Measurements from ENCODE around the gene PRKD2. TPM values are rescaled to one million over a fixed set of nuclear protein-coding genes. Genes with fewer than 3 reads are reported as not detected.
A peak's percentile ranks its signal among the peaks of the same experiment; 100 is the strongest.

Gene PRKD2
- total and polyA plus RNA-seq, 2 experiments from 2014 or later = 11.9 to 14.2 TPM

DNA sequence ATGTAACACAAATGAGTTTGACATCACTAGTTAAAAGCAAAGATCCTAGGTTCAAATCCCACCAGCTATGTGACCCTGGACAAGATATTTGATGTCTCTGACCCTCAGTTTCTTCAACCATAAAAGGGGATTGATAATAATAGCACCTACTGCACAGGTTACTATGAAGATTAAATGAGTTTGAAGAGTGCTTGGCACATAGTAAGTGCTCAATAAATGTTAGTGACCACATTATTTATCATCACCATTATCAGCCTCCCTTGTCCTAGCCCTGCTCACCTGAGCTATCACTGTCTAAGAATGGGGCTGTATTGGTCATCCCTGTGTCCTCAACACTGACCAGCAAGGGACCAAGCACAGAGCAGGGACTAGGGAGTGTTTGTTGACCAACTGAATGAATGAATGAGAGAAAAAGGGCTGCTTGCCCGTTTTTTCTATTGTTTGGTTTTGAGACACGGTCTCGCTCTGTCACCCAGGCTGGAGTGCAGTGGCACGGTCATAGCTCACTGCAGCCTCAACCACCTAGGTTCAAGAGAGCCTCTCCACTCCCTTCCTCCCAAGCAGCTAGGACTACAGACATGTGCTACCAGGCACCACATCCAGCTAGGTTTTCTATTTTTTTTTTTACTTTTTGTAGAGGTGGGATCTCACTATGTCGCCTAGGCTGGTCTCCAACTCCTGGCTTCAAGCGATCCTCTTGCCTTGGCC, 29.3 kb downstream of the PRKD2 start:
- H3K9me2 ChIP-seq (ENCODE audit: insufficient read depth) = no peaks in the 10 kb centered on the region
- TF ChIP-seq EZH2phosphoT487 (IDR thresholded peaks at IDR 0.05; ENCODE audit: insufficient read depth, low read depth) (no peak), EZH2 (IDR thresholded peaks at IDR 0.05; ENCODE audit: insufficient read depth, poor library complexity, severe bottlenecking) (no peak)
- no peak for DNase-seq
- H3K36me3 ChIP-seq (ENCODE audit: low read depth) = peaks cover 35% of the 10 kb centered on the region
- H3K79me2 ChIP-seq (ENCODE audit: insufficient read depth) = no peaks in the 10 kb centered on the region
- no peak overlapping the region for H3K4me3 ChIP-seq
- no peak overlapping the region for H3K4me2 ChIP-seq (ENCODE audit: unreplicated experiment)
- no peak overlapping the region for H3K27ac ChIP-seq
- no peaks in the 10 kb centered on the region for H3K27me3 ChIP-seq (replicated peaks; ENCODE audit: insufficient read depth)
- H2AFZ ChIP-seq = no peak overlapping the region
- no peaks in the 10 kb centered on the region for H3K4me1 ChIP-seq (ENCODE audit: insufficient read depth)
- 86% methylated on average over 6 of the region's 6 CpGs for WGBS, 2 experiments (ENCODE audit: low coverage in 1 of 2, low lambda C conversion rate in 2 of 2, missing lambda C conversion rate in 2 of 2)
- H4K20me1 ChIP-seq (ENCODE audit: insufficient read depth) = no peaks in the 10 kb centered on the region
- H3K9ac ChIP-seq = no peak overlapping the region
- in situ Hi-C loops (cut with MboI) = no loop called here
- H3F3A ChIP-seq (ENCODE audit: insufficient read depth) = no peaks in the 10 kb centered on the region
- H3K9me3 ChIP-seq (ENCODE audit: low read depth) = no peaks in the 10 kb centered on the region

DNA sequence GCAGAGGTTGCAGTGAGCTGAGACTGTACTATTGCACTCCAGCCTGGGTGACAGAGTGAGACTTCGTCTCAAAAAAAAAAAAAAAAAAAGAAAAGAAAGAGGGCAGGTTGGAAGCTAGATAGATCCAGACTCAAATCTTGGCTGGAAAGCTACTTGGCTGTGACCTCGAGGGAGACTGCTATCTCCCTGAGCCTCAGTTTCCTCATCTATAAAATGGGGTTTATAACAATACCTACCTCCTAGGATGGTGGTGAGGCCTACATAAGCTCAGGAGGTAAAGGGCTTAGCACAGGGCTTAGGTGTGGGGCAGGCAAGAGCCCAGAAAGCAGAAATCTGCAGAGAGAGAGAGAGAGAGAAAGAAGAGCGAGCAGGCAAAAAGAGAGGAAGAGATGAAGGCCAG, 31.7 kb downstream of the PRKD2 start:
- H3K4me1 ChIP-seq (ENCODE audit: insufficient read depth) = no peaks in the 10 kb centered on the region
- H3K79me2 ChIP-seq (ENCODE audit: insufficient read depth) = no peaks in the 10 kb centered on the region
- no peak overlapping the region for H3K9ac ChIP-seq
- no peak overlapping the region for H3K4me3 ChIP-seq
- H3K9me2 ChIP-seq (ENCODE audit: insufficient read depth) = no peaks in the 10 kb centered on the region
- WGBS, 2 experiments (ENCODE audit: low coverage in 1 of 2, low lambda C conversion rate in 2 of 2, missing lambda C conversion rate in 2 of 2) = 62 to 90% methylated on average over 2 to 3 of the region's 3 CpGs
- H3K4me2 ChIP-seq (ENCODE audit: unreplicated experiment) = no peak overlapping the region
- H3K36me3 ChIP-seq (ENCODE audit: low read depth) = peaks cover 22% of the 10 kb centered on the region
- H3K9me3 ChIP-seq (ENCODE audit: low read depth) = no peaks in the 10 kb centered on the region
- H2AFZ ChIP-seq = no peak overlapping the region
- no peak overlapping the region for H3K27ac ChIP-seq
- no peak for TF ChIP-seq EZH2phosphoT487 (IDR thresholded peaks at IDR 0.05; ENCODE audit: insufficient read depth, low read depth)
- TF ChIP-seq EZH2 (IDR thresholded peaks at IDR 0.05; ENCODE audit: insufficient read depth, poor library complexity, severe bottlenecking) = no peak
- H3F3A ChIP-seq (ENCODE audit: insufficient read depth) = no peaks in the 10 kb centered on the region
- in situ Hi-C loops (cut with MboI) = no loop called here
- no peaks in the 10 kb centered on the region for H3K27me3 ChIP-seq (replicated peaks; ENCODE audit: insufficient read depth)
- DNase-seq = no peak
- no peaks in the 10 kb centered on the region for H4K20me1 ChIP-seq (ENCODE audit: insufficient read depth)

DNA sequence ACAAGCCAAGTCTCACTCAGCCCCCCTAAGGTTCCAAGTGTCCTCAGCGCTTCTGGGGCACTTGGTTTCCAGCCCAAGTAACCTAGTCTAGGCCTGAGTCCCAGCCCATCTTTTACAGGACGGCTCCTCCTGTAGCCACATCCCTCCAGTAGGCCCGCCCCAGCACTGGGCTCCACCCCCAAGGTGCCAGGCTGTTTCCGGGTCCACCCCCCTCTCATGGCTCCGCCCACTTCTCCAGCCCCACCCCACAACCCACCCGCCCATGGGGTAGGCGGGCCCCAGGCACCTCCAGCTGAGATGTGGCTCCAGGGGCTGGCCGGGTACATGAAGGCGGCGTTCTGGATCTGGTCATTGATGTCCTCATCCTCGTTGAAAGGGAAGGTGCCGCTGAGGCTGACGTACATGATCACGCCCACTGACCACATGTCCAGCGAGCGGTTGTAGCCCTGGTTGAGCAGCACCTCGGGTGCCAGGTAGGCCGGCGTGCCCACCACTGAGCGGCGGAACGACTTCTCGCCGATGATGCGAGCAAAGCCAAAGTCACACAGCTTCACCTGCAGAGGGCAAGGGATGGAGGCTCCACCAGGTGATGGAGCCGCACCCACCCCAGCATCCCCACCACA, 38.7 kb downstream of the PRKD2 start:
- H3K9me2 ChIP-seq (ENCODE audit: insufficient read depth) = no peaks in the 10 kb centered on the region
- no peaks in the 10 kb centered on the region for H3K4me1 ChIP-seq (ENCODE audit: insufficient read depth)
- no peak overlapping the region for H3K27ac ChIP-seq
- H3K4me2 ChIP-seq (ENCODE audit: unreplicated experiment) = no peak overlapping the region
- H3K9ac ChIP-seq = no peak overlapping the region
- H3K9me3 ChIP-seq (ENCODE audit: low read depth) = no peaks in the 10 kb centered on the region
- TF ChIP-seq EZH2phosphoT487 (IDR thresholded peaks at IDR 0.05; ENCODE audit: insufficient read depth, low read depth) = no peak
- TF ChIP-seq EZH2 (IDR thresholded peaks at IDR 0.05; ENCODE audit: insufficient read depth, poor library complexity, severe bottlenecking) = no peak
- no peaks in the 10 kb centered on the region for H3K36me3 ChIP-seq (ENCODE audit: low read depth)
- H4K20me1 ChIP-seq (ENCODE audit: insufficient read depth) = no peaks in the 10 kb centered on the region
- no peaks in the 10 kb centered on the region for H3F3A ChIP-seq (ENCODE audit: insufficient read depth)
- WGBS, 2 experiments (ENCODE audit: low coverage in 1 of 2, low lambda C conversion rate in 2 of 2, missing lambda C conversion rate in 2 of 2) = 87 to 94% methylated on average over 21 to 26 of the region's 26 CpGs
- H3K4me3 ChIP-seq = no peak overlapping the region
- DNase-seq = peak; percentile 33
- H3K79me2 ChIP-seq (ENCODE audit: insufficient read depth) = no peaks in the 10 kb centered on the region
- H2AFZ ChIP-seq = no peak overlapping the region
- H3K27me3 ChIP-seq (replicated peaks; ENCODE audit: insufficient read depth) = no peaks in the 10 kb centered on the region
- in situ Hi-C loops (cut with MboI) = no loop called here

DNA sequence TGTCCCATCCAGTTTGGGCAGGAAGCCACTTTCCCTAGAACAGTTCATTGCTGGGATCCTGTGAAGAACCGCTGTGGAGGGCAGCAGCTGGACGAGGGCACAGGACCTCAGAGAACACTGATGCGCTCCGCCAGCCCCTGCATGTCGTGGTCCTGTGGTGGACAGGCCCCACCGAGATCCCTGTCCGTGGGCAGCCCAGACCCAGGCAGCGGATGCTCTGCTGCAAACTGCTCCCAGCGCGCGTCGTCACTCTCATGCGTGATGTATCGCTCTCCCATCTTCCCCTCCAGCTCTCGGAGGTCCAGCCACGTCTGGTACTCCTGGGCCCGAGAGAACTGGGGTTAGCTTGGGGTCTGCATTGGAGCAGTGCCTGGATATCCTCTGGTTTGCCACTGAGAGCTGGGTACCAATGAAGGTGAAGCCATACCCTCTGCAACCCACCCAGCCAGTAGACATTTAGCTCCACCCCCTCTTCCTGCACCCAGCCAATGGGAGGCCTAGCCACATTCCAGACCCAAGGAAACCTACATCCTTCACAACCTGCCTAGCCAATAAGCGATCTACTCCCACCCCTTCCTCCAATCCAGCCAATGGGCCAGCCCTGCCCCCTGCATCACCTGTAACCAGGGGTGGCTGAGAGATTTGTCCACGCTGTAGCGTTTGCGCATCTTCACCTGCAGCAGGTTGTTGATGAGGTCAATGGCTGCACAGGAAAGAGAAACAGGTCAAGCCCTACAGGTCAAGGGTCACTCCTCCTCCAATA, 42.3 kb downstream of the PRKD2 start:
- Histone ChIP-seq H3K27me3 (replicated peaks; ENCODE audit: insufficient read depth) (no peaks in the 10 kb centered on the region), H3K9me2 (ENCODE audit: insufficient read depth) (no peaks in the 10 kb centered on the region), H2AFZ (no peak overlapping the region), H3K9ac (no peak overlapping the region), H3F3A (ENCODE audit: insufficient read depth) (peaks cover 16% of the 10 kb centered on the region), H3K4me2 (ENCODE audit: unreplicated experiment) (no peak overlapping the region), H3K27ac (no peak overlapping the region), H3K4me1 (ENCODE audit: insufficient read depth) (peaks cover 9% of the 10 kb centered on the region), H3K79me2 (ENCODE audit: insufficient read depth) (no peaks in the 10 kb centered on the region), H3K36me3 (ENCODE audit: low read depth) (no peaks in the 10 kb centered on the region), H3K4me3 (no peak overlapping the region), H3K9me3 (ENCODE audit: low read depth) (no peaks in the 10 kb centered on the region), H4K20me1 (ENCODE audit: insufficient read depth) (no peaks in the 10 kb centered on the region)
- TF ChIP-seq EZH2 (IDR thresholded peaks at IDR 0.05; ENCODE audit: insufficient read depth, poor library complexity, severe bottlenecking) = no peak
- no peak for TF ChIP-seq EZH2phosphoT487 (IDR thresholded peaks at IDR 0.05; ENCODE audit: insufficient read depth, low read depth)
- in situ Hi-C loops (cut with MboI) = no loop called here
- DNase-seq = no peak
- 91 to 93% methylated on average over 21 of the region's 21 CpGs for WGBS, 2 experiments (ENCODE audit: low coverage in 1 of 2, low lambda C conversion rate in 2 of 2, missing lambda C conversion rate in 2 of 2)

All from GM23248 (cell line).